ENCODE data around the gene PRKD2.
"Not testable (repeated sequence)": the region's sequence is repeated elsewhere in the genome, so short reads cannot be mapped to it uniquely, and the experiment has no call there.

PRKD2 gene

GRCh38 chr19:46633130-46633529 lies 83.8 kb downstream of the PRKD2 start:
- no peak for TF ChIP-seq CTCF (IDR thresholded peaks at IDR 0.05)
- Histone ChIP-seq H3K27ac (peak overlapping the region in 1 of 2 donors; percentile 65), H3K4me3 (no peak overlapping the region)
- no peak for DNase-seq (ENCODE audit: low spot score)

DNA sequence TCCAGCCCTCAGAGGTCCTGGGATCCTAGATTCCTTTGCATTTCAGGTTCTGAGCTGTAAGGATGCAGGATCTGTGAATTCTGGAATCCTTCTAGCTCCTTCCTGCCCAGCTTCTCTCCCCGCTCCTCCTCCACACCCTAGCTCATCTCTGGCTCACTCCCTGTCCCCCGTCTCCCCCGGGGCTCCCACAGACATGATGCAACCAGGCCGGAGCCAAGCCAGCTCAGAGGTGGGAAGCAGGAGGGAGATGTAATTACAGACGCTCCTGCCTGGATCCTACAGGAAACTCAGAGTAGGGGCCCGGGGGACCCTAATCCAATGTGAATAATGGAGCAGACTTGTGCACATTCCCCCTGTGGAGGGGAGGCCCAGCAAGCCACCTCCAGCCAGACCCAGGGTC lies 85.4 kb downstream of the PRKD2 start:
- no peak for TF ChIP-seq CTCF (IDR thresholded peaks at IDR 0.05)
- peak overlapping the region in 1 of 2 donors; percentile 58 for H3K27ac ChIP-seq
- H3K4me3 ChIP-seq: no peak overlapping the region
- DNase-seq (ENCODE audit: low spot score): no peak

DNA sequence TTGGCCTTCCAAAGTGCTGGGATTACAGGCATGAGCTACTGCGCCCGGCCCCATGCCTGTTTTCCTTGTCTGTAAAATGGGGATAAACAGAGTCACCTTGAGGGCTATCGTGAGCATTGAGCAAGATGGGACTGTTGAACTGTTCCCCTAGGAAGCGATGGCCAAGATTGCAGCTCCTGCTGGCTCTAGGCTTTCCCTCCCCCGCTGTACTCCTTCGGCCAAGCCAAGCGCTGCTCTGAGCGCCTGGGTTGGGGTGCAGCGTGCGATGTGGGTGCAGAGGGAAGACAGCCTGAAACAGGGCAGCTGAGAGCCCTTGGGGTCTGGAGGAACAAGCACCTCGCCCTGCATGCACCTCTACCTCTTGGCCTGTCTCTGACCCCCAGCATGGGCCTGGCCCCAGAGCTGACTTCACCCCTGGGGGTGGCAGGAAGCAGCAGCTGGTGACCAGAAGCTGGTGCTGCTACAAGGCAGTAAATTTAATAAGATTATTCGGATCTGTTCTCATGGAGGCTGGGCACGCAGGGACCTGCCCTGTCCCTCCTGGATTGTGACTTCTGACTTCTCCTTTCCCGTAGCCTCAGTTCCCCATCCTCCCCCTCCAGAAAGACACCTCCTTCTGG lies 86.2 kb downstream of the PRKD2 start:
- H3K27ac ChIP-seq: peak overlapping the region in 1 of 2 donors; percentile 58
- DNase-seq (ENCODE audit: low spot score): no peak
- no peak overlapping the region for H3K4me3 ChIP-seq
- TF ChIP-seq CTCF (IDR thresholded peaks at IDR 0.05): no peak

DNA sequence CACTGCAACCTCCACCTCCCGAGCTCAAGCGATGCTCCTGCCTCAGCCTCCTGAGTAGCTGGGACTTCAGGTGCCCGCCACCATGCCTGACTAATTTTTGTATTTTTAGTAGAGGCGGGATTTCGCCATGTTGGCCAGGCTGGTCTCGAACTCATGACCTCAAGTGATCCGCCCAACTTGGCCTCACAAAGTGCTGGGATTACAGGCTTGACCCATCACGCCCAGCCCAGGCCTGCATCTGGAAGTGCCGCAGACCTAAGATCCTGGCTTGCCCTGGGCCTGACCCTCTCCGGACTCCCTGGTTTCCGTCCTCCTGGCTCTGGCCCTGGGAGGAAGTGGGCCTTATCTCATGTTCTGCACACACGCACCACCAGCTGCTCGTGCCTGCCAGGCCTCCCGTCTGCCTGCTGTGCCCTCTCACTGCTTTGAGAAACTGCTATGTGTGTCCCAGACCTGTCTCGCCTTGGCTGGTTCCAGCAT lies 87.3 kb downstream of the PRKD2 start:
- Histone ChIP-seq H3K27ac (peak overlapping the region; percentile 32 to 79), H3K4me3 (no peak overlapping the region)
- TF ChIP-seq CTCF (IDR thresholded peaks at IDR 0.05): no peak
- no peak for DNase-seq (ENCODE audit: low spot score)

DNA sequence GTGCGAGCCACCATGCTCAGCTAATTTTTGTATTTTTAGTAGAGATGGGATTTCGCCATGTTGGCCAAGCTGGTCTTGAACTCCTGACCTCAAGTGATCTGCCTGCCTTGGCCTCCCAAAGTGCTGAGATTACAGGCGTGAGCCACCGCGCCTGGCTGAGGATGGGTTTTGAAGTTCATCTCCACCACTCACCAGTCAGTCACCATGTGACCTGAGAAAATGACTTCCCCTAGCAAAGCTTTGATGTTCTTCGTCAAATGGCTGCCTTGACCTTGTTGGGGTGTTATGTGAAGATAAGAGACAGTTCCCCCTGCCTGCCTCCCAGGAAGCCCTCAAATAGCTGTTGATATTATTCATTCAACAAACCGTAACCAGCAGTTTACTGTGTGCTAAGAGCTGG lies 87.9 kb downstream of the PRKD2 start:
- not testable (repeated sequence) for DNase-seq (ENCODE audit: low spot score); H3K4me3 ChIP-seq
- peak overlapping the region in 1 of 2 donors; percentile 79 for H3K27ac ChIP-seq

- H3K27ac ChIP-seq: peak overlapping the region; percentile 89 to 98
- no peak for DNase-seq (ENCODE audit: low spot score)
- H3K4me3 ChIP-seq: no peak overlapping the region
- TF ChIP-seq CTCF (IDR thresholded peaks at IDR 0.05): no peak
These were observed 90.5 kb downstream of the PRKD2 start for GRCh38 chr19:46626446-46626845.

DNA sequence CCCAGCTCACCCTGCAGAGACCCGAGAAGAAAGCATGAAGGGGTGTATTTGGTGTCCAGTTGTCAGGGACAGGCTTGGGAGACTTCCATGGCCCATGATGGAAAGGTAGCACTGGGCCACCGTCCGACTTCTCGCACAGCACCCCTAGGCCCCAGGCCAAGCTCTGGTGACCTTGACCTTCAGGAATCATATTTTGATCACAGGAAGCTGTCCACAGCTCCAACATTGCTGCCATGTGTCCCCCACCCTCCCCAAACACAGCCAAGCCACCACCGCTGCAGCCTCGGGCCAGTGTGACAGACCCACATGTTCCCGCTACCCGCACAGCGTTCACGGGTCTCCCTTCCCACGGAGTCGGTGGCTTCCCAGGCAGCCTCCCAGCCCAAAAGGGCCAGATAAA lies 91.2 kb downstream of the PRKD2 start:
- H3K4me3 ChIP-seq: peak overlapping the region; percentile 69
- DNase-seq (ENCODE audit: low spot score): no peak
- H3K27ac ChIP-seq: peak overlapping the region; percentile 89 to 98
- no peak for TF ChIP-seq CTCF (IDR thresholded peaks at IDR 0.05)
